Activated T-helper 1 cell treated with anti-CD3 and anti-CD28 coated beads, Interleukin-12 subunit alpha, Interleukin-12 subunit beta, Interleukin-2, Interleukin-4 antibody, amounts not matched to agents 30 ng/mL and 10 ng/mL and 1 ng/mL, durations not matched to agents 14 hours and 24 hours and 36 hours (primary cell): Measurements from ENCODE around the gene ITPKA. TPM values are rescaled to one million over a fixed set of nuclear protein-coding genes. Genes with fewer than 3 reads are reported as not detected.
A peak's percentile ranks its signal among the peaks of the same experiment; 100 is the strongest.
"Not testable (repeated sequence)": the region's sequence is repeated elsewhere in the genome, so short reads cannot be mapped to it uniquely, and the experiment has no call there.

ENCODE experiments used
- DNase-seq: peaks from one replicate; pipeline ENCODE4 v3.0.0; 2021; ENCODE audit warnings: low spot score
- H3K27ac Mint-ChIP-seq: one replicate; pipeline ENCODE4 v1.8.0; 2021; ENCODE audit warnings: mild to moderate bottlenecking, mixed read lengths
- H3K27me3 Mint-ChIP-seq: one replicate; pipeline ENCODE4 v1.8.0; 2022; ENCODE audit warnings: mild to moderate bottlenecking, moderate library complexity, mixed read lengths; ENCODE audit not compliant: insufficient read depth
- H3K36me3 Mint-ChIP-seq: one replicate; pipeline ENCODE4 v1.8.0; 2021; ENCODE audit warnings: low read depth, mixed read lengths
- H3K4me1 Mint-ChIP-seq: one replicate; pipeline ENCODE4 v1.8.0; 2021; ENCODE audit warnings: low read depth, mixed read lengths
- H3K4me3 Mint-ChIP-seq: one replicate; pipeline ENCODE4 v1.8.0; 2021; ENCODE audit warnings: mild to moderate bottlenecking, moderate library complexity, mixed read lengths
- H3K9me3 Mint-ChIP-seq: one replicate; pipeline ENCODE4 v1.8.0; 2021; ENCODE audit warnings: mixed read lengths
- intact Hi-C: fragments of 100-400 bp; cut with micrococcal nuclease; formaldehyde crosslinking; loops from one replicate; pipeline ENCODE4 v1.15.1; 2024
- total RNA-seq: library from RNA; stranded (reverse); gene quantifications from 2 replicates; pipeline ENCODE4 v1.2.3, GENCODE V29; 2022

Gene ITPKA
- total RNA-seq = 2.8 and 3.1 TPM in 2 replicates

GRCh38 chr15:41493205-41493901 is at the start of gene ITPKA:
ITPKA (plus strand) TSS chr15:41493874; CDS start chr15:41493928, 54 bp downstream.
- Mint-ChIP-seq H3K27ac (peak within 1 kb of the TSS; percentile 79), H3K27me3 (peaks cover 16% of the 10 kb centered on the region), H3K9me3 (peaks cover 4% of the 10 kb centered on the region), H3K4me1 (peaks cover 38% of the 10 kb centered on the region), H3K36me3 (peaks cover 4% of the 10 kb centered on the region), H3K4me3 (peak within 1 kb of the TSS; percentile 76)
- DNase-seq = peak; percentile 78
- intact Hi-C loops = loop anchor here (1.0 to 10.0 kb wide), 14 partner anchors 9 to 569 kb away; partner anchors contain the start of genes DLL4, EHD4, INO80 and JMJD7

GRCh38 chr15:41445399-41445798 is 48.3 kb upstream of the ITPKA start:
- intact Hi-C loops = no loop called here
- no peaks in the 10 kb centered on the region for H3K27me3 Mint-ChIP-seq

DNA sequence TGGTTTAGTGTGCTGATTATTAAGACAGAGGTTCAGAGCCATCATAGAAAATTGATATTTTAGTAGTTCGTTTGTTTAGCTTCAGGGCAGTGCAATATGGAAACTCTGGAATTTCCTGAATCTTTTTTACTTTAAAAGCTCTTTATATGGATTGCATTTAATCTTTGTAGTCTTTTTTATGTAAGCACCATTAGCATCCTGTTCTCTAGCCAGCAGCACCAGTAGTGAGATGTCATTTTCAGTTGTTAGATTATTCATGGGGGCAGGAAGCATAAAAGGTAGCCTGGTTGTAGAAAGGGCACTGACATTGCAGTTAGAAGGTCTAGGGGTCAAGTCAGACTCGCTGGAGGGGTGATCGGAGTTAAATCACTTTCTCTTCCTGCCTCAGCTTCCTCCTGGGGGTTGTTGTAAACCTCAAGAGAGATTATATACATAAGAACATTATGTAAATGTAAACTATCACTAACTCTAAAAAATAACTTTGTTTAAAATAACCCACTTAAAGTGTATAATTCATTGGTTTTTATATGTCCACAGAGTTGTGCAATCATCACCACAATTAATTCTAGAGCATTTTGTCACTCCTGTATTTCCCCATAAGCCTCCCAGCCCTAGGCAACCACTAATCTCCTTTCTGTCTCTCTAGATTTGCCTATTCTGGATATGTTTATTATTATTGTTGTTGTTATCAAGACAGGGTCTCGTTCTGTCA is 31.4 kb upstream of the ITPKA start:
- H3K27ac Mint-ChIP-seq = no peak overlapping the region
- H3K27me3 Mint-ChIP-seq = no peaks in the 10 kb centered on the region
- no peak for DNase-seq
- H3K4me3 Mint-ChIP-seq = no peak overlapping the region
- H3K9me3 Mint-ChIP-seq = no peaks in the 10 kb centered on the region
- H3K4me1 Mint-ChIP-seq = peaks cover 15% of the 10 kb centered on the region
- peaks cover 38% of the 10 kb centered on the region for H3K36me3 Mint-ChIP-seq
- intact Hi-C loops = loop anchor here (10.0 kb wide), 1 partner anchor 233 kb away; no protein-coding TSS in a partner anchor

More at GRCh38 chr15:41445399-41445798, 48.3 kb upstream of the ITPKA start:
- DNase-seq = no peak
- H3K36me3 Mint-ChIP-seq = peaks cover 21% of the 10 kb centered on the region
- H3K4me1 Mint-ChIP-seq = peaks cover 17% of the 10 kb centered on the region
- no peak overlapping the region for H3K4me3 Mint-ChIP-seq
- H3K9me3 Mint-ChIP-seq = no peaks in the 10 kb centered on the region
- H3K27ac Mint-ChIP-seq = no peak overlapping the region

DNA sequence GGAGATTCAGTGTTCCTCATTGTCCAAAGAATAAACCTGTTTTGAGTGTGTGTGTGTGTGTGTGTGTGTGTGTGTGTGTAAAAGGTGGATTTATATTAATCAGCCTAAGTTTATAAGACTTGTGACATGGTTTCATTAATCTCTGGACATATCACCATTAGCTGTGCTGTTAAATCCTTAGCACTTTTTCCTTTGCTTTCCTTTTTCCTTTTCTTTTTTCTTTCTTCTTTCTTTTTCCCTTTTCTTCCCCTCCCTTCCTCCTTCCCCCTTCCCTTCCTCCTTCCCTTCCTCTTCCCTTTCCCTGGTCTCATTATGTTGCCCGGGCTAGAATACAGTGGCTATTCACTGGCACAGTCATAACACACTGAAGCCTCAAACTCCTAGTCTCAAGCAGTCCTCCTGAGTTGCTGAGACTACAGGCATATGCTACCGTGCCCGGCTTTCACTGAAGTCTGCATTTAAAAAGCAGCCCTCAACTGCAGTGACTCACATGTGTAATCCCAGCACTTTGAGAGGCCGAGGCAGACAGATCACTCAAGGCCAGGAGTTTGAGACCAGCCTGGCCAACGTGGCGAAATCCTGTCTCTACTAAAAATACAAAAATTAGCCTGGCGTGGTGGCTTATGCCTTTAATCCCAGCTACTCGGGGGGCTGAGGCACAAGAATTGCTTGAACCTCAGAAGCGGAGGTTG is 28.6 kb upstream of the ITPKA start:
- H3K27ac Mint-ChIP-seq = no peak overlapping the region
- intact Hi-C loops = loop anchor here (1.0 to 10.0 kb wide), 5 partner anchors 26 to 230 kb away; partner anchors contain the start of genes RPAP1 and TYRO3
- no peaks in the 10 kb centered on the region for H3K9me3 Mint-ChIP-seq
- H3K4me1 Mint-ChIP-seq = peaks cover 15% of the 10 kb centered on the region
- H3K27me3 Mint-ChIP-seq = no peaks in the 10 kb centered on the region
- peaks cover 38% of the 10 kb centered on the region for H3K36me3 Mint-ChIP-seq
- H3K4me3 Mint-ChIP-seq = no peak overlapping the region
- no peak for DNase-seq

DNA sequence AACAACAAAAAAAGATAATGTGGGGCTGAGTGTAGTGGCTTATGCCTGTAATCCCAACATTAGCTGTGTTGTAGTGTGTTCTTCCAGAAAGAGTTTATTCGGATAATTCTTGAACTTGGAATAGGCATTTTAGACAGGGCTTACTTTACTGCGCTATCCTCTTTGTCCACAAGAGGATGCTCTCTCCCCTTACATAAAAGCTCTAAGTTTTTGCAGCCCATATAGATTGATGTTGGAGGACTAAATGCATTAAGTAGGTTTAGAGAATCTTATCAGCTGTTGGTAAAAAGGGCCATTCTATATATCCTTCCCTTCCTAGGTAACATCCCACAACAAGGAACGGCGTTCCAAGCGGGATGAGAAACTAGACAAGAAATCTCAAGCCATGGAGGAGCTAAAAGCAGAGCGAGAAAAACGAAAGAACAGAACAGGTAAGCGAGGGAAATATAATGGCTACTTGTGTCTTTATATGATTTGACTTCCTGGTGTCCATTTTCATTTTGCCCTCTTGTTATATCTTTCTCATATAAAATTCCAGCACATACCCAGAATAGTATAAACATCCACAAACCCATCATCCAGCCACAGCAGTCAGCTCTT is 27.8 kb upstream of the ITPKA start:
- no peaks in the 10 kb centered on the region for H3K9me3 Mint-ChIP-seq
- no peaks in the 10 kb centered on the region for H3K27me3 Mint-ChIP-seq
- H3K4me3 Mint-ChIP-seq = no peak overlapping the region
- DNase-seq = no peak
- peaks cover 41% of the 10 kb centered on the region for H3K36me3 Mint-ChIP-seq
- H3K4me1 Mint-ChIP-seq = peaks cover 15% of the 10 kb centered on the region
- intact Hi-C loops = loop anchor here (1.0 to 10.0 kb wide), 9 partner anchors 17 to 345 kb away; partner anchors contain the start of genes LTK, RPAP1 and TYRO3
- no peak overlapping the region for H3K27ac Mint-ChIP-seq

DNA sequence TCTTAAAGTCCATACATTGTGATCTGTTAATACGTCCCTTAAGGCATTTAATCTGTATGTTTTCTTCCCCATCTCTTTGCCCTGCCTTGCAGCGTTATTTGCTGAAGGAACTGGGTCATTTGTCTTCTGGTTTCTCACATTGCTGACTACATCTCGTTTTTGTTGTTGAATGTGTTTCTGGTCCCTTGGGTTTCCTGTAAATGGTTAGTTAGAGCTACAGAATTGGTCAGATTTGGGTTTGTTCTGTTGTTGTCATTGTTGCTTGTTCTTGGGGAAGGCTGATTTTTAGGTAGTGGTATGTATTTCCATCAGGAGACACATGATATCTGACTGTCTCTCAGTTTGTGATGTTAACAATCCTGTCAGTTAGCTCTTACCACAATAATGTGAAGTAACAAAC is 27.0 kb upstream of the ITPKA start:
- intact Hi-C loops = loop anchor here (1.0 to 10.0 kb wide), 7 partner anchors 16 to 345 kb away; partner anchors contain the start of genes LTK, RPAP1 and TYRO3
- Mint-ChIP-seq H3K4me1 (peaks cover 15% of the 10 kb centered on the region), H3K4me3 (no peak overlapping the region), H3K27ac (no peak overlapping the region), H3K27me3 (no peaks in the 10 kb centered on the region), H3K9me3 (no peaks in the 10 kb centered on the region), H3K36me3 (peaks cover 47% of the 10 kb centered on the region)
- DNase-seq = no peak

DNA sequence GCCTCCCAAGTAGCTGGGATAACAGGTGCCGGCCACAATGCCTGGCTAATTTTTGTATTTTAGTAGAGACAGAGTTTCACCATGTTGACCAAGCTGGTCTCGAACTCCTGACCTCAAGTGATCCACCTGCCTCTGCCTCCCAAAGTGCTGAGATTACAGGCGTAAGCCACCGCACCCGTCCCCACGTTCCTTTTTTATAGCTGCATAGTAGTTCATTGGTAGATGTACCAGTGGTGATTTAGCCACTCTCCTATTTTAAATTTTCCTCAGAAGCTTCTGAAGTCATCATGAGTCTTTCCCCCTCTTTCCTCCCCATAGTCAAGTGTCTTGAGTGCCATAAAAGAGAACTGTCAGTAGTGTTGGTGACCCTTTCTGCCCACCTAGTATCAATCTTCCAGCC is 24.0 kb upstream of the ITPKA start:
- not testable (repeated sequence) for DNase-seq, H3K4me1 Mint-ChIP-seq, H3K9me3 Mint-ChIP-seq, H3K27ac Mint-ChIP-seq, H3K27me3 Mint-ChIP-seq, H3K4me3 Mint-ChIP-seq
- intact Hi-C loops = loop anchor here (5.0 to 10.0 kb wide), 3 partner anchors 73 to 225 kb away; partner anchors contain the start of genes RPAP1 and TYRO3
- H3K36me3 Mint-ChIP-seq = peaks cover 42% of the 10 kb centered on the region

DNA sequence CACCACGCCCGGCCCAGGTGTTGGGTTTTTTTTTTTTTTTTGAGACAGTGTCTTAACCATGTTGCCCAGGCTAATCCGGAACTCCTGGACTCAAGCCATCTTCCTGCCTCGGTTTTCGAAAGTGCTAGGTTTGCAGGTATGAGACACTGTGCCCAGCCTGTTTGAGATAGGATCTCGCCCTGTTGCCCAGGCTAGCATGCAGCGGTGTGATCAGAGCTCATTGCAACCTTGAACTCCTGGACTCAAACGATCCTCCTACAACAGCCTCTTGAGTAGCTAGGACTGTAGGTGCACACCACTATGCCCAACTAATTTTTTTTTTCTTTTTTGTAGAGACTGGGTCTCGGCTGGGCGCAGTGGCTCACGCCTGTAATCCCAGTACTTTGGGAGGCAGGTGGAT is 20.3 kb upstream of the ITPKA start:
- H3K36me3 Mint-ChIP-seq = peaks cover 46% of the 10 kb centered on the region
- no peak overlapping the region for H3K4me3 Mint-ChIP-seq
- DNase-seq = no peak
- intact Hi-C loops = no loop called here
- H3K27ac Mint-ChIP-seq = no peak overlapping the region
- H3K27me3 Mint-ChIP-seq = no peaks in the 10 kb centered on the region
- H3K4me1 Mint-ChIP-seq = peaks cover 13% of the 10 kb centered on the region
- H3K9me3 Mint-ChIP-seq = no peaks in the 10 kb centered on the region

DNA sequence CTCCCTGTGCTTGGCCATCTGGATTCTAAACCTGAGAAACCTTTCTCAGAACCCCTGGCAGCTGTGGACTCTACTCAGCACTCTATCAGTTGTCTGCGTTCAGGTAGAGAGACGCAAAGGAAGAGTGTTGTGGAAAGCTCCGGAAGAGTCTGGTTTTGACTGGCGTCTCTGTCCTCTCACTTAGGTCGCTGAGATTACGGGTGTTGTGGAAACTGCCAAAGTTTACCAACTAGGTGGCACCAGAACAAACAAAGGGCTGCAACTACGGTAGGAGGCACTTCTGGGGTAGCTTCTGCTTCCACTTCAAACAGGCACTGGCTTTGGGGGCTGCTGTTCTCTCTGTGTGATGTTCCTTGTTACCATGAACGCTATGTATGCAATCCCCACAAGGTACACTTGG is 19.2 kb upstream of the ITPKA start:
- H3K4me3 Mint-ChIP-seq = no peak overlapping the region

DNA sequence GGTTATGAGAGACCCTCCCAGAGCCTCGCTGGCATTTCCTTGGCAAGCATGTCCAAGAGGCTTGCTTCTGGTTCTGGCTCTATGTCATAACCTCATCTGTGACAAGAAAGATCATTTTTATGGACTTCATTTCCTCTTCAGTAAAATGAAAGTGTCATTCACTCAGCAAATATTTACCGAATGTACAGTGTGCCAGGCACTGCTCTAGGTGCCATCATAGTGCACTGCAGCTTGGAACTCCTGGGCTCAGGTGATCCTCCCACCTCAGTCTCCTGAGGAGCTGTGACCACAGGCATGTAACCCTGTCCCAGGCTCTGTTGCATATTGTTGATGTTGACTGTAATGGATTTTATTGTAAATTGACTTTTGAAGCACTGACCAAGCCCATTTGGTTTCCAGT is 18.7 kb upstream of the ITPKA start:
- no peak overlapping the region for H3K4me3 Mint-ChIP-seq

More for the DNA sequence above, 19.2 kb upstream of the ITPKA start:
- no peak overlapping the region for H3K27ac Mint-ChIP-seq
- intact Hi-C loops = no loop called here
- H3K27me3 Mint-ChIP-seq = no peaks in the 10 kb centered on the region
- H3K9me3 Mint-ChIP-seq = no peaks in the 10 kb centered on the region
- no peak for DNase-seq
- H3K36me3 Mint-ChIP-seq = peaks cover 49% of the 10 kb centered on the region
- peaks cover 23% of the 10 kb centered on the region for H3K4me1 Mint-ChIP-seq

DNA sequence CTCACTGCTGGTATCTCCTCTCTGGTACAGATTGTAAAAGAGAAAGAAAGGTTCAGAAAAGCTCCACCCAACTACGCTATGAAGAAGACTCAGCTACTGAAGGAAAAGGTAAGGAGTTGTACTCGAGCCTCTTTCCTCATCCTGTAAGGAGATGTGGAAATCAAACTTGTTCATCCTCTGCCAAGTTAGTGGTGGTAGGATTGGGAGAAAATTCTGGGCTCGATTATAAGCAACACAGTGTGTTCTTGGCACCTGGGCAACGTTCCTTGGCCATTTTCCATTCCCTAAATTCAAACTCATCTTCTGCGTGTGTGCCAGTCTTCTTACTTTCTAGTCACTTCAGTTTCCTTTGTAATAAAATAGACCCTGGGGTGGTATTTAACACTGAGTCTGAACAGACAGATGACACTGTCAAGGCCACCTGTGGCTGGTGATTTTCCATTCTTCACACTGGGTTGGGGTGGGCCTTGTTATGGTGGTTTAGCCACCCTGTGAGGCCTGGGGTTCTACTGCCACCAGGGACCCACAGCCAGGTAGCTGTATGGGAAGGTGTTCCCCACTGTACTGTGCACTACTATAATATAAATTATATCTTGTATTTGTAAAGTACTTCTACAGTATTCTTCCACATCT is 17.1 kb upstream of the ITPKA start:
- Mint-ChIP-seq H3K36me3 (peaks cover 51% of the 10 kb centered on the region), H3K27ac (no peak overlapping the region), H3K27me3 (no peaks in the 10 kb centered on the region), H3K4me3 (no peak overlapping the region), H3K9me3 (no peaks in the 10 kb centered on the region), H3K4me1 (peaks cover 23% of the 10 kb centered on the region)
- intact Hi-C loops = no loop called here
- no peak for DNase-seq

More for the DNA sequence above, 18.7 kb upstream of the ITPKA start:
- intact Hi-C loops = no loop called here
- H3K9me3 Mint-ChIP-seq = no peaks in the 10 kb centered on the region
- H3K27ac Mint-ChIP-seq = no peak overlapping the region
- peaks cover 23% of the 10 kb centered on the region for H3K4me1 Mint-ChIP-seq
- H3K36me3 Mint-ChIP-seq = peaks cover 47% of the 10 kb centered on the region
- DNase-seq = no peak
- H3K27me3 Mint-ChIP-seq = no peaks in the 10 kb centered on the region
